K562 (cell line): ENCODE results near the gene PLXND1. TPM values are rescaled to one million over a fixed set of nuclear protein-coding genes. Genes with fewer than 3 reads are reported as not detected.

Source experiments
- ATAC-seq: fragments of 200-7000 bp; cut with Tn5 transposase; 3 replicates; pipeline ENCODE4 v1.9.1; 2020; ENCODE audit warnings: moderate library complexity
- BruUV-seq: library from RNA; stranded (reverse); fragments of 400-500 nt; replicated peaks from 2 replicates; lab custom pipeline; 2021; lab: Mats Ljungman, UMichigan
- CTCF ChIA-PET: fragments of 300-600 bp; formaldehyde crosslinking; extraction: SDS; loops from one replicate; lab custom pipeline; 2021; ENCODE audit warnings: low intra/inter-chr PET ratio; lab: Yijun Ruan, JAX
- POLR2A ChIA-PET: fragments of 300-600, 350-650 bp; sonication (Branson Sonifier 250); formaldehyde crosslinking; extraction: SDS; loops from one replicate; lab custom pipeline; 2021; ENCODE audit warnings: antibody characterized with exemption, inconsistent platforms; lab: Yijun Ruan, JAX
- DNase-seq, 4 experiments: peaks; one replicate each; pipeline versions ENCODE4 v3.0.0 to v3.0.0-alpha.2; 2011 to 2018; ENCODE audit warnings: low spot score in 3 of 4, mixed read lengths in 3 of 4; ENCODE audit errors: extremely low read depth in 1 of 4
- FAIRE-seq: peaks from 2 replicates; lab custom pipeline; 2011; peaks lifted over from hg19 to GRCh38; lab: Jason Lieb, UNC
- H2AFZ ChIP-seq: 2 replicates; pipeline ENCODE4 v1.6.0; 2011; ENCODE audit warnings: low read depth, low read length, control low read depth, inconsistent platforms
- H3K27ac ChIP-seq: fragments of 200-600 bp; 3 replicates; pipeline ENCODE4 v1.8.0; 2011; ENCODE audit warnings: low read depth, mild to moderate bottlenecking, control low read depth, inconsistent platforms, low read length, moderate library complexity, mixed read lengths; ENCODE audit errors: extremely low read depth
- H3K27me3 ChIP-seq, 2 experiments: fragments of 300-600 bp in 1 of 2; 2 replicates in 1 of 2; 3 replicates in 1 of 2; pipeline versions ENCODE4 v1.6.0 to v1.8.0; 2011; ENCODE audit warnings: inconsistent platforms in 2 of 2, low read length in 2 of 2, mild to moderate bottlenecking in 1 of 2, mixed read lengths in 1 of 2, moderate library complexity in 1 of 2; ENCODE audit not compliant: control insufficient read depth in 2 of 2, insufficient read depth in 2 of 2
- H3K36me3 ChIP-seq: fragments of 300-600 bp; 3 replicates; pipeline ENCODE4 v1.8.0; 2011; ENCODE audit warnings: mild to moderate bottlenecking, low read length, inconsistent platforms; ENCODE audit not compliant: control insufficient read depth, insufficient read depth
- H3K4me1 ChIP-seq, 2 experiments: fragments of 200-600 bp in 1 of 2; replicated peaks in 1 of 2; 2 replicates in 1 of 2; 3 replicates in 1 of 2; pipeline versions ENCODE4 v1.5.1 to v1.8.0; 2011; ENCODE audit warnings: inconsistent platforms in 2 of 2, low read length in 2 of 2, mild to moderate bottlenecking in 1 of 2, mixed read lengths in 1 of 2, moderate library complexity in 1 of 2; ENCODE audit not compliant: control insufficient read depth in 2 of 2, insufficient read depth in 2 of 2
- H3K4me2 ChIP-seq: 2 replicates; pipeline ENCODE4 v1.6.1; 2011; ENCODE audit warnings: low read length, control low read depth, inconsistent platforms, mixed read lengths; ENCODE audit not compliant: insufficient read depth
- H3K4me3 ChIP-seq: fragments of 200-600 bp; sonication (generic), shearing (Covaris generic); 2 replicates; pipeline ENCODE4 v1.5.1; 2016; ENCODE audit warnings: control low read depth, inconsistent platforms
- H3K79me2 ChIP-seq: fragments of 200-600 bp; 3 replicates; pipeline ENCODE4 v1.8.0; 2011; ENCODE audit warnings: low read length, inconsistent platforms; ENCODE audit not compliant: control insufficient read depth, insufficient read depth
- H3K9ac ChIP-seq, 2 experiments: 2 replicates each; pipeline versions ENCODE4 v1.6.0 to v1.6.1; 2011; ENCODE audit warnings: low read depth in 2 of 2, low read length in 2 of 2, control low read depth in 1 of 2, inconsistent platforms in 1 of 2, mild to moderate bottlenecking in 1 of 2, mixed read lengths in 1 of 2; ENCODE audit not compliant: insufficient read depth in 1 of 2
- H3K9me1 ChIP-seq: one replicate; pipeline ENCODE4 v1.6.0; 2011; ENCODE audit warnings: inconsistent platforms, mild to moderate bottlenecking, low read length, moderate library complexity; ENCODE audit not compliant: control insufficient read depth, insufficient read depth
- H3K9me3 ChIP-seq: replicated peaks from 2 replicates; pipeline ENCODE4 v1.5.1; 2011; ENCODE audit warnings: low read depth, low read length, inconsistent platforms; ENCODE audit not compliant: control insufficient read depth, insufficient read depth
- H4K20me1 ChIP-seq: replicated peaks from 2 replicates; pipeline ENCODE4 v1.6.1; 2011; ENCODE audit warnings: low read length, inconsistent platforms, mixed read lengths; ENCODE audit not compliant: control insufficient read depth, insufficient read depth
- ATF3 ChIP-seq, 2 experiments: fragments of 450-650 bp in 1 of 2; sonication (generic) in 1 of 2; formaldehyde crosslinking in 1 of 2; IDR thresholded peaks in 1 of 2; conservative IDR thresholded peaks in 1 of 2; 2 replicates each; pipeline versions ENCODE4 v1.6.1 to v1.8.1; 2016 to 2023; ENCODE audit warnings: mild to moderate bottlenecking in 2 of 2, moderate library complexity in 2 of 2, inconsistent platforms in 1 of 2, missing genetic modification reagents in 1 of 2
- MTA3 ChIP-seq: fragments of 450-650 bp; formaldehyde crosslinking; IDR thresholded peaks from 2 replicates; pipeline ENCODE4 v1.6.1; 2017; ENCODE audit warnings: mild to moderate bottlenecking, borderline replicate concordance
- NFE2L1 ChIP-seq: fragments of 450-650 bp; IDR thresholded peaks from 2 replicates; pipeline ENCODE4 v1.6.1; 2016; ENCODE audit warnings: missing genetic modification characterization, low read depth, mild to moderate bottlenecking, missing compliant biosample characterization, moderate library complexity, borderline replicate concordance
- TCF3 ChIP-seq: sonication (generic); formaldehyde crosslinking; IDR thresholded peaks from 2 replicates; pipeline ENCODE4 v1.4.0; 2020; ENCODE audit warnings: mild to moderate bottlenecking, missing genetic modification reagents
- ZNF644 ChIP-seq: fragments of 200-800 bp; sonication (Bioruptor generic); IDR thresholded peaks from 2 replicates; pipeline ENCODE4 v1.6.1; 2016; ENCODE audit warnings: low read depth, missing genetic modification characterization, missing compliant biosample characterization
- WGBS: fragments of 100-300 bp; shearing (Covaris generic); methylation state at CpG from one replicate; pipeline ENCODE4 v1.1.6; 2016; ENCODE audit warnings: low coverage, mixed read lengths; ENCODE audit not compliant: insufficient coverage; ENCODE audit errors: missing lambda C conversion rate; 5-methylcytosine and 5-hydroxymethylcytosine counted together
- in situ Hi-C: fragments of 300-500 bp; cut with MboI; formaldehyde crosslinking; loops from 4 replicates; pipeline ENCODE4 v1.15.0; 2018; ENCODE audit warnings: inconsistent platforms, mixed read lengths
- intact Hi-C: fragments of 100-400 bp; cut with micrococcal nuclease; formaldehyde crosslinking; loops from 2 replicates; pipeline ENCODE4 v1.14.2; 2022
- polyA plus RNA-seq, 8 experiments: library from polyadenylated mRNA; depleted of rRNA in 4 of 8; stranded (reverse) in 5 of 8; unstranded in 3 of 8; fragments of >200 nt; fragmentation: Nextera tagmentation in 2 of 8; fragmentation: Illumina TruSeq in 1 of 8; extraction: Ambion mirVana in 2 of 8; extraction: Trizol in 1 of 8; gene quantifications; 2 replicates each; pipeline versions ENCODE4 v1.2.1 to v1.2.3, GENCODE V29; 2011 to 2014; ENCODE audit warnings: inconsistent platforms in 1 of 8, missing spikeins in 1 of 8
- total RNA-seq, 7 experiments: library from RNA; depleted of rRNA in 6 of 7; stranded (reverse); fragments of >200 nt in 6 of 7; fragmentation: Illumina TruSeq in 2 of 7; extraction: Trizol in 2 of 7; gene quantifications; 2 replicates each; pipeline versions ENCODE4 v1.2.1 to v1.2.3, GENCODE V29; 2011 to 2021; ENCODE audit warnings: low replicate concordance in 1 of 7

PLXND1 gene
- total and polyA plus RNA-seq, 9 of the 15 experiments (the other 6 are each of a cell fraction or from before 2014, with no cell fraction given): 0.34 to 28.8 (median 14.0) TPM

- FAIRE-seq: no peak
- H3K4me3 ChIP-seq: no peak overlapping the region
- POLR2A ChIA-PET: interaction anchor here (1.1 kb wide), 1 partner anchor 224 kb away, joined by 3 read pairs; no protein-coding TSS in a partner anchor
- H3K27ac ChIP-seq: no peak overlapping the region
- in situ Hi-C loops: no loop called here
- ATAC-seq: no peak
- CTCF ChIA-PET: no interaction called here
- no TSS peak for BruUV-seq
- no peak overlapping the region for H2AFZ ChIP-seq
- no peaks in the 10 kb centered on the region for H3K9me1 ChIP-seq
- H3K36me3 ChIP-seq: no peaks in the 10 kb centered on the region
- TF ChIP-seq NFE2L1 (no peak), ATF3 (IDR thresholded peaks at IDR 0.05) (no peak), ATF3 (CRISPR knock-in tag; conservative IDR thresholded peaks at IDR 0.05) (no peak), ZNF644 (tag) (no peak), MTA3 (no peak), TCF3 (CRISPR knock-in tag) (no peak)
- H3K4me1 ChIP-seq: peaks cover 0 to 13% of the 10 kb centered on the region in 2 experiments; a peak in 3 of 5 replicates
- intact Hi-C loops: no loop called here
- no peak overlapping the region for H3K9ac ChIP-seq
- no peak overlapping the region for H3K4me2 ChIP-seq
- no peaks in the 10 kb centered on the region for H4K20me1 ChIP-seq
- 40% methylated on average over 8 of the region's 8 CpGs for WGBS
- DNase-seq: no peak
- no peaks in the 10 kb centered on the region for H3K79me2 ChIP-seq
- no peaks in the 10 kb centered on the region for H3K9me3 ChIP-seq
- no peaks in the 10 kb centered on the region; a peak in 1 of 5 replicates for H3K27me3 ChIP-seq
Measured at GRCh38 chr3:129539206-129539605, 67.3 kb downstream of the PLXND1 start.
